Measurements from ENCODE around the gene SRSF4.
"Not testable (repeated sequence)": the region's sequence is repeated elsewhere in the genome, so short reads cannot be mapped to it uniquely, and the experiment has no call there.

The SRSF4 gene

DNA sequence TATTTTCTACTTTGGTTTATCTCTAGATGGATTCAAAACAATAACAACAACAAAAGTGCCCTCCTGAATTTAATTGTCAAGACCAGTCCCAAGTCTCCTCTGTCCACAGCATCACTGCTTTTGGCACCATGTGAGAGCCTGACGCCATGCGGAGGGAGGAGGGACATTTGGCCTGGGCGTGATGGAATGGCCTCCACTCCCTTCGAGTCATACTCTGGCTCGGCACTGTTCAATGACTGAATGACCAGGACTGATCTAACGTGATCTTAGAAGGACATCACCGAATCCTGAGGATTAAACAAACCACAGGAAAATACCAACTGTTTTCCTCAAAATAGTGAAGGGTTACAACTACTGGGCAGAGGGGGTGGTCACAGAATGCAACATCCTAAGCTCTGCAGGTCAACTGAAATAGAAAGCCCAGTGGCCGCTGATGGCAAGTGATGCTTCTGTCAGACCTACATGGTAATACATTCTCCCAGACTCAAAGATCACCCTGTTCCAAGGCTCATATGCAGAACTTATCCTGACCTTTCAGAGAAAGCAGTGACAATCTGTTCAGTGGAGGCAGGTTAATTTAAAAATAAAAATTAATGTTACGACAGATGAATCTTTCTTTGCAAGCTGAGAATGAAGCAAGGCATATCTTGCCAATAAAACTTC is 19.1 kb downstream of the SRSF4 start:
- DNase-seq: no peak

- no peak for DNase-seq
Measured at GRCh38 chr1:29162025-29162424, 19.7 kb downstream of the SRSF4 start.

GRCh38 chr1:29159773-29160172 is 21.9 kb downstream of the SRSF4 start:
- no peak for DNase-seq

DNA sequence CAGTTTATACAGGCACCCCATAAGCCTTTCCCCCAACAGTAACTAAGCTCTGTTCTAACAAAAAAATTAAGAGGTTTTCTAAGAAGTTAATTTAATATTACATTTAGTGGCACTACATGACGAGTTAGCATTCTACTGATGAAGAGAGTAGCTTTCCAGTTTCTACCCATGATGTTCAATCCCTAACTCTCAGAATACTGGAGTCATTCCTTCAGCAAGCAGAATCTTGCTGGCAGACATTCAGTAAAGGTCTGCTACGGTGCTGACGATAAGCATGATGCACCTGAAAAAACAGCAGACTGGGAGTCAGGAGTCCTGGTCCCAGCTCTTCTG is 24.5 kb downstream of the SRSF4 start:
- no peak for DNase-seq

DNA sequence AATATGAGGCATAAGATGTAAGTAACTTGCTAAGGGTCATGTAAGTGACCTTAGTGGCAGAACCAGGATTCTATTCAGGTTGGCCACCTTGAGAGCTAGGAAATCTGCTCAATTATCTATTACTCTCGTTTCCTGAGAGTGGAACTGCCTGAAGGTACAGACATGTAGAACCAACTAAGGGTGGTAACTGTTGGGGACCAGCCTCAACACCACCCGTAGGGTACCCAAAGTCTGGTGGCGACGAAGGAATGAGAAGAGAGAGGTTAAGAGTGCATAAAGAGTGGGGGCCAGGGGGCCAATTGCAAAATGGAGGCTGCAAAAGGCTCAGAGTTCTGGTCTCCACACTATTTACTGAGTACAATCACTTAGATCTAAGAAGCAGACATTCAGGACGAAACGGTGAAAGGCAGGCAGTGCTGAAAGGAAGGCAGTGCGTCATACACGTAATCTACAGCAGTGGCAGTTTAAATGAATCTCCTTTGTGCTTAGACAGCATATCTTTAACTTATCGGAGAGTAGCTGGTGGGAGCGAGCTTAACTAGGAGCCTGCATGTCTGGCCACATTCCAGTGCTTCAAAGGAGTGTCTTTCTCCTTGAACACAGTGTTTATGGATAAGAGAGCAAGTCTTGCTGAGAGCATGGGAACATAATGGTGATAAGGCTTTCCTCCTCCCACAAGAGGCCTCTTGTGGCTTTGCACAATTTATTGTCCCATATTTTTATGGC is 25.0 kb downstream of the SRSF4 start:
- no peak for DNase-seq

DNA sequence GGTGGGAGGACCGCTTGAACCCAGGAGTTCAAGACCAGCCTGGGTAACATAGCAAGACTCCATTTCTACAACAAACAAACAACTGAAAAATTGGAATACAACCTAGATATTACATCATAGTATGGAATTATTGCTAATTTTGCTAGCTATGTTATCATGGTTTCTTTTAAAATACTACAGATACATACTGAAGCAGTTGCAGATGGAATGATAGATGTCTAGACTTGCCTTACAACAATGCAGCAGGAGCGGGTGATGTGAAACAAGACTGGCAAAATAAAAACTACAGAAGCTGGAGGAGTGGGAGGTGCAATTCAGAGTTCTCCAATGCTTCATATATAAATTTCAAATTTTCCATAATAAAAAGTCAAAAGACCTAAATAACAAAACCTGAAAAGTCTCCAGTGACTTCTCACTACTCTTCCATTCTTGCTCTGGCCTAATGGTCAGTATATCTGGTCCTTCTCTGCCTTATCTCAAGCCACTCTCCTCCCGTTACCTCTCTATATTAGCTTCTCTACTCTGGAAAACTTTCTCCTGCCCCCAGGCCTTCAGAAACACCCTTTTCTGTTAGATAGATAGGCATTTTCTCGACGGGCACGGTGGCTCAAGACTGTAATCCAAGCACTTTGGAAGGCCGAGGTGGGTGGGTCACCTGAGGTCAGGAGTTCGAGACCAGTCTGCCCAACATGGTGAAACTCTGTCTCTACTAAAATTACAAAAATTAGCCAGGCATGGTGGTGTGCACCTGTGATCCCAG is 29.5 kb downstream of the SRSF4 start:
- DNase-seq: no peak

- not testable (repeated sequence) for DNase-seq
Measured at GRCh38 chr1:29150346-29150745, 31.4 kb downstream of the SRSF4 start.

DNA sequence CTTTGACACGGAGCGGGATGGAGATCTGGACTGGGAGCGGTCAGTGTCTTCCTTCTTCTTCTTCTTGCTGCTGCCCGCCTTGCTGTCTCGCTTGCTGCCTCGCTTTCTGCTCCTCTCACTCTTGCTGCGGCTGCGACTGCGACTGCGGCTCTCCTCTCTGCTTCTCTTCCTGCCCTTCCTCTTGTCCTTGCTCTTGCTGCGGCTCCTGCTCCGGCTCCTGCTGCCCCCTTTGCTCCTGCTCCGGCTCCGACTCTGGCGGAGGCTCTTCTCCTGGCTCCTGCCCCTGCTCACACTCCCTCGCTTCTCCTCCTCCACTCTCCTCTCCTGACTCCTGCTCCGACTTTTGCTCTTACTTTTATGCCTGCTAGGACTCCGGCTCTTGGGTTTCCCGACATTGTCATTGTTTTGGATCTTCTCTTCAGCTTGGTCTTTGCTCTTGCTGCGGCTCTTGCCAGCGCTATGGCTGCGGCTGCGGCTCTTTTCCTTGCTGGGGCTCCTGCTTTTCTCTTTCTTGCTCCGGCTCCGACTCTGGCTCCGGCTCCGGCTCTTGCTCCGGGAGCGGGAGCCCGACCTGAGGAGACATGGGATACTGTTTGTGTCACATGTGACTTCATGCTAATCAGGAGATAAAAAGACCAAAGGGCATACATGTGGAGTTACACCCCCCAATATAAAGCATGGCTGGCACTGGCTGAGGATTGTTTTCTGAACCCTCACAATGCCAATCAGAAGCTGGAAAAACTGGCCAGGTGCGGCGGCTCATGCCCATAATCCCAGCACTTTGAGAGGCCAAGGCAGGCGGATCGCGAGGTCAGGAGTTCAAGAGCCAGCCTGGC is 32.8 kb downstream of the SRSF4 start:
- DNase-seq: no peak

- peak; percentile 94 for DNase-seq
Measured at GRCh38 chr1:29145739-29146437, 35.8 kb downstream of the SRSF4 start.

DNA sequence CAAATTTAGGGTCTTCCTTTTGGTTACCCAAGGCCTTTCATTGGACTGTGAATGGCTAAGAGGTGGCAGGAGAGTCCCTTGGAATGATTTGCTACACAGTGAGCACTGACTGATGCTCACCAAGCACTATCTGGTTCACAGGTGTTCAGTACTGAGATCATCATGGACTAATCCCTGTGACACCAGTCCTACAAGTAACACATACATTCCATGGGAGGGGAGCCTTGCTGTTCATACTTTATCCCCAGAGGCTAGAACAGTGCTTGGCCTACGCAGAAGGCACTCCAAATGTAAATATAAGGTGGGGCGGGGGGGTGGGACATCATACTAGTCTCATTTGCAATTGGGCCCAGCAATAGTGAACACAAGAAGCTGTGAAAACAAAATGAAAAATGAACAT is 37.5 kb downstream of the SRSF4 start:
- no peak for DNase-seq

DNA sequence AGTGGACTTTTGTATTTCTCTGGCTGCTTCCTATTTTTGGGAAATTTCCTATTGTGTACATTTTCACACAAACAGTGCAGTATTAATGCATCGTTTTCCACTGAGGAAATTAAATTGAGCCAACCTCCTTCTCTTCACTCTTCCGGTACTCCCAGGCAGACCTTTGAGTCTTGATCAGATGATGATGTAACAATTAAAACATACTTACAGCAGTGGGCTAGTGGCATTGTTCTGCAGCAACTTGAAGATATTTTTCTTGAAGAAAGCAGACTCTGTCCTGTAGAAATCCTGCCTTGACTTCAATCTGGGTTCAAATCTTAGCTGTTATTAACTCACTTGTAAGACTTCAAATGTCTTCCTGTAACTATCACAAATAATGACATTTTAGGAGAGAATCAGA is 39.0 kb downstream of the SRSF4 start:
- DNase-seq: no peak

GRCh38 chr1:29136391-29136915 is 45.2 kb downstream of the SRSF4 start:
- no peak for DNase-seq

- no peak for DNase-seq
Measured at GRCh38 chr1:29134695-29135028, 47.0 kb downstream of the SRSF4 start.

DNA sequence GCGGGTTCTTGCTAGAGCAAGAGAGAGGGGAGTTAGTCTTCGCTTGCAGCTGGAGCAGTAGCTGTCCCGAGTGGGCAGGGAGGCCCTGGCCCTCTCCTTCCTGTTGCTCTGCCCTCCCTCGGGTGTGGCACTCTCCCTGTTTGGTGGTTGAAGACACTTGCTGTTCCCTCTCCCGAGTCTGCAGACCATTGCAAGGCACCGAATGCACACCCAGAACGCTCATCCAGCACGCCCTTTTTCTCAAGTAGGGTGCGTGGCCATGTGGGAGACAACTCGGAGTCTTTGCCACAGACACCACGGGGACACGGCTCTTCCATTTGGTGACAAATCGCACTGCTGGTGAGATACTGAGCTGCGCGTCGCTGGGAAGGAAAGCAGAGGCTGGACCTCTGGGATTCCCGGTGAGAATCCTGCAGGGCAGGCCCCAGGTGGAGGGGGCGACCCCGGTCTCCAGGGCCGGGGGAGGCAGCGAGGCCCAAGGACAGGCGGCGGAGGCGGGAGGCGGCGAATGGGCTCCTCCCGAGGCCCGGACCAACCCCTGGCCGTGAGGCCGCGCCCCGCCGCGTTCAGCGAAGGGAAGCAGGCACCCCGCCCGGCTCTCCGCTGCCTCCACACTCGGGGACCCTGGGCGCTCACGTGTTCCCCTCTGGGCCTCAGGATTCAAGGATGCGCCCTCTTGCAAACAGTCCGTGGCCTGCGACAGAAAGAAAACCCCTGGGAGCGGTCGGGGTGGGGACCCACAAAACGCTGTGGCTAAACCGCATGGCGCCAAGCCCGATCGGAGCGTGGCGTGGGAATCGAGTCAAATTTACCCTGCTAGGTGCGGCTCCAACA is 47.6 kb downstream of the SRSF4 start:
- no peak for DNase-seq

DNA sequence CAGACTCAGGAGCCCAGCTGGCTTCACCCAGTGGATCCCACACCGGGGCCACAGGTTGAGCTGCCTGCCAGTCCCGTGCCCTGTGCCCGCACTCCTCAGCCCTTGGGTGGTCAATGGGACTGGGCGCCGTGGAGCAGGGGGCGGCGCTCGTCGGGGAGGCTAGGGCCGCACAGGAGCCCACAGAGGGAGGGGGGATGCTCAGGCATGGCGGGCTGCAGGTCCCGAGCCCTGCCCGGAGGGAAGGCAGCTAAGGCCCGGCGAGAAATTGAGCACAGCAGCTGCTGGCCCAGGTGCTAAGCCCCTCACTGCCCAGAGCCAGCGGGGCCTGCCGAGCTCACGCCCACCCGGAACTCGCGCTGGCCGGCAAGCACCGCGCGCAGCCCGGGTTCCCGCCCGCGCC is 50.6 kb downstream of the SRSF4 start:
- DNase-seq: not testable (repeated sequence)

DNA sequence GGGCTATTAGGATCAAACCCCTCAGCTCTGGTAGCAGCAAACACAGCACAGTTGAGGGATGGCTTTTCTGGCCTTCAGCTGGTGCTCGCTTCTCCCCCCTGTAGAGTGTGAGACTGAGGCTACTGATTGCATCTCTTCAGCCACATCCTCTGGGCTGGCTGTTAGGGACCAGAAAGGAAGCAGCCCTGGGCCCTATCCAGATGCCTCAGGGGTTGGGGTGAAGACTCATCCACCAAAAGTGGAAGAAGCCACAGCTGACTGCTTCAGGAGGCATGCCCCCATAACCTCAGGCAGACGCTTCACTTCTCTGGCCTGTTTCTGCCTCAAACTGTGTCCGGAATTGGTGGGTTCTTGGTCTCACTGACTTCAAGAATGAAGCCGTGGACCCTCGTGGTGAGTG is 51.8 kb downstream of the SRSF4 start:
- DNase-seq: peak; percentile 62

GRCh38 chr1:29128739-29129138 is 53.0 kb downstream of the SRSF4 start:
- DNase-seq: no peak

GRCh38 chr1:29126198-29126597 is 55.5 kb downstream of the SRSF4 start:
- DNase-seq: no peak

DNA sequence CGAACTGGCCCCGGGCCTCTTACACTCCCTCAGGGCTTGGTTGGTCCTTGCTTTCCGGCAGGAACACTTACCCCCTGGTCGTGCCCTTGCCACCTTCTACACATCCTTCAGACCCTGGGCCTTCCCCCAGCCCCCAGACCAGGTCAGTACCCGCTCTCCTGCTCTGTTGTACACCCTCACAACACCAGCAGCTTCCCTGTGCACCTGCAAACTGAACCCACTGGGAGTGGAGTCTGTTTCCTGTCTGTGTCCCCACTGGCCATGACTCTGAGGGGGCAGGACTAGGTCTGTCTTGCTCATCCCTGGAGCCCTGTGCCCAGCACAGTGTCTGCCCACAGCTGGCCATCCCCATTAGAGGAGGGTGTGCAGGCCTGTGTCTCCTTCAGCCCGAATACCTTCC is 55.9 kb downstream of the SRSF4 start:
- no peak for DNase-seq

GRCh38 chr1:29125237-29125641 is 56.5 kb downstream of the SRSF4 start:
- DNase-seq: no peak
